ENCODE results near the gene KTN1.

- TF ChIP-seq STAT1 (IDR thresholded peaks at IDR 0.05; ENCODE audit: unreplicated experiment) (no peak), REST (IDR thresholded peaks at IDR 0.05; ENCODE audit: unreplicated experiment) (no peak), JUNB (IDR thresholded peaks at IDR 0.05; ENCODE audit: unreplicated experiment) (no peak), CTCF (conservative IDR thresholded peaks at IDR 0.05; ENCODE audit: low read depth in 2 of 2) (no peak), POLR2AphosphoS5 (IDR thresholded peaks at IDR 0.05; ENCODE audit: low read depth) (no peak)
Observed at GRCh38 chr14:55587847-55588246, 7.8 kb downstream of the KTN1 start.
